Mesenchymal stem cell (in vitro differentiated cells and primary cell): ENCODE data around the gene PSMC3.

ENCODE experiments used
- DNase-seq: peaks from one replicate; pipeline ENCODE4 v3.0.0-alpha.2; 2013
- H2AFZ ChIP-seq: one replicate; pipeline ENCODE4 v1.6.1; 2013; ENCODE audit warnings: low read depth, mild to moderate bottlenecking, control low read depth, inconsistent platforms, low read length, moderate library complexity
- H2AK5ac ChIP-seq: 2 replicates; pipeline ENCODE4 v1.6.1; 2013; ENCODE audit warnings: low read length, moderate library complexity, mild to moderate bottlenecking, inconsistent platforms; ENCODE audit not compliant: severe bottlenecking
- H2BK120ac ChIP-seq: one replicate; pipeline ENCODE4 v1.6.1; 2013; ENCODE audit warnings: low read depth, mild to moderate bottlenecking, inconsistent platforms, low read length, moderate library complexity
- H2BK12ac ChIP-seq, 2 experiments: one replicate each; pipeline ENCODE4 v1.6.1; 2013; ENCODE audit warnings: inconsistent platforms in 2 of 2, low read length in 2 of 2, mild to moderate bottlenecking in 2 of 2, moderate library complexity in 2 of 2, control low read depth in 1 of 2
- H2BK15ac ChIP-seq: one replicate; pipeline ENCODE4 v1.6.1; 2013; ENCODE audit warnings: mild to moderate bottlenecking, low read depth, inconsistent platforms; ENCODE audit not compliant: poor library complexity, severe bottlenecking
- H2BK5ac ChIP-seq: 2 replicates; pipeline ENCODE4 v1.6.1; 2013; ENCODE audit warnings: low read depth, mild to moderate bottlenecking, low read length, control low read depth, inconsistent platforms; ENCODE audit not compliant: poor library complexity, severe bottlenecking
- H3K14ac ChIP-seq, 2 experiments: one replicate each; pipeline ENCODE4 v1.6.1; 2013; ENCODE audit warnings: inconsistent platforms in 2 of 2, low read length in 2 of 2, control low read depth in 1 of 2, mild to moderate bottlenecking in 1 of 2, moderate library complexity in 1 of 2
- H3K18ac ChIP-seq, 2 experiments: one replicate each; pipeline ENCODE4 v1.6.1; 2013; ENCODE audit warnings: inconsistent platforms in 2 of 2, low read length in 2 of 2, control low read depth in 1 of 2, low read depth in 1 of 2, mild to moderate bottlenecking in 1 of 2
- H3K23ac ChIP-seq, 2 experiments: one replicate each; pipeline ENCODE4 v1.6.1; 2013; ENCODE audit warnings: inconsistent platforms in 2 of 2, low read length in 2 of 2, mild to moderate bottlenecking in 2 of 2, moderate library complexity in 2 of 2, control low read depth in 1 of 2
- H3K27ac ChIP-seq: 2 replicates; pipeline ENCODE4 v1.5.1; 2013; ENCODE audit warnings: mild to moderate bottlenecking, moderate library complexity, low read length, control low read depth, inconsistent platforms; ENCODE audit not compliant: poor library complexity, severe bottlenecking
- H3K27me3 ChIP-seq, 2 experiments: 2 replicates each; pipeline versions ENCODE4 v1.6.1 to v1.7.0; 2013; ENCODE audit warnings: low read length in 2 of 2, mild to moderate bottlenecking in 2 of 2, moderate library complexity in 2 of 2, control low read depth in 1 of 2, inconsistent platforms in 1 of 2; ENCODE audit not compliant: control insufficient read depth in 1 of 2, insufficient read depth in 1 of 2
- H3K36me3 ChIP-seq, 2 experiments: 2 replicates each; pipeline versions ENCODE4 v1.6.1 to v1.7.0; 2013; ENCODE audit warnings: low read length in 2 of 2, control low read depth in 1 of 2, inconsistent platforms in 1 of 2, low read depth in 1 of 2, mild to moderate bottlenecking in 1 of 2; ENCODE audit not compliant: insufficient read depth in 2 of 2, control insufficient read depth in 1 of 2
- H3K4ac ChIP-seq, 2 experiments: one replicate each; pipeline ENCODE4 v1.6.1; 2013; ENCODE audit warnings: inconsistent platforms in 2 of 2, low read length in 2 of 2, mild to moderate bottlenecking in 2 of 2, moderate library complexity in 2 of 2, control low read depth in 1 of 2, low read depth in 1 of 2
- H3K4me1 ChIP-seq: 2 replicates; pipeline ENCODE4 v1.6.1; 2013; ENCODE audit warnings: low read depth, low read length, control low read depth; ENCODE audit not compliant: control insufficient read depth, insufficient read depth
- H3K4me2 ChIP-seq: 2 replicates; pipeline ENCODE4 v1.6.1; 2013; ENCODE audit warnings: low read length, mild to moderate bottlenecking, inconsistent platforms; ENCODE audit not compliant: poor library complexity, severe bottlenecking
- H3K4me3 ChIP-seq, 2 experiments: 2 replicates each; pipeline versions ENCODE4 v1.5.1 to v1.7.0; 2013; ENCODE audit warnings: low read length in 2 of 2, mild to moderate bottlenecking in 2 of 2, control low read depth in 1 of 2, low read depth in 1 of 2; ENCODE audit not compliant: insufficient read depth in 1 of 2
- H3K79me1 ChIP-seq: replicated peaks from 2 replicates; pipeline ENCODE4 v1.6.1; 2013; ENCODE audit warnings: mild to moderate bottlenecking, control low read depth, low read length, inconsistent platforms; ENCODE audit not compliant: poor library complexity, severe bottlenecking
- H3K9ac ChIP-seq: 2 replicates; pipeline ENCODE4 v1.7.0; 2013; ENCODE audit warnings: mild to moderate bottlenecking, low read length, moderate library complexity
- H3K9me3 ChIP-seq: 2 replicates; pipeline ENCODE4 v1.7.0; 2013; ENCODE audit warnings: mild to moderate bottlenecking, low read length; ENCODE audit not compliant: control insufficient read depth
- H4K8ac ChIP-seq: one replicate; pipeline ENCODE4 v1.6.1; 2013; ENCODE audit warnings: inconsistent platforms, mild to moderate bottlenecking, low read length, moderate library complexity
- H4K91ac ChIP-seq: one replicate; pipeline ENCODE4 v1.6.1; 2013; ENCODE audit warnings: mild to moderate bottlenecking, low read length, inconsistent platforms
- WGBS: methylation state at CpG from one replicate; pipeline ENCODE4 v1.1.7; 2013; ENCODE audit warnings: mixed read lengths; 5-methylcytosine and 5-hydroxymethylcytosine counted together

PSMC3 gene

DNA sequence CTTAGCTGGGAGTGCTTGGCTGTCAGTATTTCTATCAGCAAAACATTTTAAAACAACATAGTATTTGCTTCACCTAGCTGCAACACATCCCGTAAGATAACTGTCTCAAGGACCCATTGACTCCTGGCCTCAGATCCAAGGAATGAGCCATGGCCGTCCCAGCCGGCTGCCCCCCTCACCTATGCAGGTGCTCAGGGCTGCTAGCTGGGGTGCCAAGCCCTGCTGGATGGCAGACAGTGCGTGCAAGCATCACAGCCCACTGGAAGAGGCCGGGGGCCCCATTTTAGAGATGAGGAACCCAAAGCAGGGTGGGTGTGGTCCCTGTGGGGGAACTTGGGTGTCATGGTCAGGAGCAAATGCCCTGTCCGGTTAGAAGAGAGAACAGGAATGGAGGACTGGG is 8.5 kb downstream of the PSMC3 start:
- Histone ChIP-seq H3K9me3 (no peaks in the 10 kb centered on the region), H3K4me1 (peaks cover 31% of the 10 kb centered on the region), H2BK120ac (no peak overlapping the region), H2AFZ (no peak overlapping the region), H3K27me3 (no peaks in the 10 kb centered on the region), H2BK15ac (peak overlapping the region; percentile 12), H3K9ac (peak overlapping the region; percentile 28), H3K79me1 (peaks cover 21% of the 10 kb centered on the region), H3K36me3 (peaks cover 80 to 86% of the 10 kb centered on the region in 2 experiments), H4K8ac (peak overlapping the region; percentile 67), H2BK12ac (peak overlapping the region in 1 of 2 experiments; percentile 7), H3K14ac (no peak overlapping the region), H3K4me3 (no peak overlapping the region), H3K23ac (no peak overlapping the region), H3K18ac (peak overlapping the region in 1 of 2 experiments; percentile 38), H2BK5ac (no peak overlapping the region), H2AK5ac (peak overlapping the region; percentile 72), H3K4ac (no peak overlapping the region), H3K27ac (peak overlapping the region; percentile 39), H3K4me2 (no peak overlapping the region), H4K91ac (no peak overlapping the region)
- 89% methylated on average over 6 of the region's 6 CpGs for WGBS
- DNase-seq = no peak

DNA sequence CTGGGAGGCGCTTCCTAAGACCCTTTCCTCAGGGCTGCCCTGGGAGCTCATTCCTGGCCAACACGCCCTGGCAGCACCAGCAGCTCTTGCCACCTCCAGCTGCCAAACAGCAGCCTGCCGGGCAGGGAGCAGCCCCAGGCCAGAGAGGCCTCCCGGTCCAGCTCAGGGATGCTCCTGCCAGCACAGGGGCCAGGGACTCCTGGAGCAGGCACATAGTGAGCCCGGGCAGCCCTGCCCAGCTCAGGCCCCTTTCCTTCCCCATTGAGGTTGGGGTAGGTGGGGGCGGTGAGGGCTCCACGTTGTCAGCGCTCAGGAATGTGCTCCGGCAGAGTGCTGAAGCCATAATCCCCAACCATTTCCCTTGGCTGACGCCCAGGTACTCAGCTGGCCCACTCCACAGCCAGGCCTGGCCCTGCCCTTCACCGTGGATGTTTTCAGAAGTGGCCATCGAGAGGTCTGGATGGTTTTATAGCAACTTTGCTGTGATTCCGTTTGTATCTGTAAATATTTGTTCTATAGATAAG is 10.2 kb downstream of the PSMC3 start:
- Histone ChIP-seq H3K18ac (peak overlapping the region; percentile 59 to 87), H3K4me3 (no peak overlapping the region), H2AFZ (no peak overlapping the region), H3K4me2 (no peak overlapping the region), H4K8ac (peak overlapping the region; percentile 85), H3K14ac (no peak overlapping the region), H3K9me3 (no peaks in the 10 kb centered on the region), H2BK5ac (peak overlapping the region; percentile 85), H2AK5ac (peak overlapping the region; percentile 91), H3K4ac (peak overlapping the region in 1 of 2 experiments; percentile 88), H3K9ac (peak overlapping the region; percentile 70), H2BK12ac (peak overlapping the region; percentile 38 to 85), H3K4me1 (peaks cover 41% of the 10 kb centered on the region), H3K27me3 (no peaks in the 10 kb centered on the region), H2BK120ac (peak overlapping the region; percentile 39), H3K36me3 (peaks cover 76 to 87% of the 10 kb centered on the region in 2 experiments), H3K79me1 (peaks cover 22% of the 10 kb centered on the region), H3K23ac (no peak overlapping the region), H2BK15ac (peak overlapping the region; percentile 45), H3K27ac (peak overlapping the region; percentile 94), H4K91ac (peak overlapping the region; percentile 73)
- DNase-seq = peak; percentile 90
- WGBS = 41% methylated on average over 6 of the region's 13 CpGs

DNA sequence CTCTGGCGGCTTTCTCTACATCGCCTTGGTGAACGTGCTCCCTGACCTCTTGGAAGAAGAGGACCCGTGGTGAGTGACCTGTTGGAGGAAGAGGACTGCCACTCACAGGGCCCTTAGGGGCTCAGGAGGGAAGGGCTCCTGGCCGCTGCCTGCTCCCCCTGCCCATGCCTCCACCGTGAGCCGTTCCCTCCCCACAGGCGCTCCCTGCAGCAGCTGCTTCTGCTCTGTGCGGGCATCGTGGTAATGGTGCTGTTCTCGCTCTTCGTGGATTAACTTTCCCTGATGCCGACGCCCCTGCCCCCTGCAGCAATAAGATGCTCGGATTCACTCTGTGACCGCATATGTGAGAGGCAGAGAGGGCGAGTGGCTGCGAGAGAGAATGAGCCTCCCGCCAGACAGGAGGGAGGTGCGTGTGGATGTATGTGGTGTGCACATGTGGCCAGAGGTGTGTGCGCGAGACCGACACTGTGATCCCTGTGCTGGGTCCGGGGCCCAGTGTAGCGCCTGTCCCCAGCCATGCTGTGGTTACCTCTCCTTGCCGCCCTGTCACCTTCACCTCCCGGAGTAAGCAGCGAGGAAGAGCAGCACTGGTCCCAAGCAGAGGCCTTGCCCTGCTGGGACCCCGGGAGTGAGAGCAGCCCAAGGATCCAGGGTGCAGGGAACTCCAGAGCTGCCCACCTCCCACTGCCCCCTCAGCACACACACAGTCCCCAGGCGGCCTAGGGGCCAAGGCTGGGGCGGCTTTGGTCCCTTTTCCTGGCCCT is 11.0 kb downstream of the PSMC3 start:
- Histone ChIP-seq H2BK12ac (peak overlapping the region in 1 of 2 experiments; percentile 85), H2AFZ (no peak overlapping the region), H3K14ac (no peak overlapping the region), H3K27ac (peak overlapping the region; percentile 94), H3K4ac (peak overlapping the region; percentile 35 to 88), H2BK15ac (peak overlapping the region; percentile 45), H3K36me3 (peaks cover 77 to 88% of the 10 kb centered on the region in 2 experiments), H3K9ac (peak overlapping the region; percentile 70), H3K4me2 (no peak overlapping the region), H3K27me3 (no peaks in the 10 kb centered on the region), H2BK120ac (peak overlapping the region; percentile 39), H4K8ac (peak overlapping the region; percentile 85), H3K4me1 (peaks cover 48% of the 10 kb centered on the region), H2BK5ac (peak overlapping the region; percentile 85), H3K9me3 (no peaks in the 10 kb centered on the region), H3K18ac (peak overlapping the region; percentile 59 to 87), H3K4me3 (no peak overlapping the region), H4K91ac (peak overlapping the region; percentile 73), H3K23ac (no peak overlapping the region), H2AK5ac (peak overlapping the region; percentile 91), H3K79me1 (peaks cover 19% of the 10 kb centered on the region)
- DNase-seq = no peak
- WGBS = 92% methylated on average over 31 of the region's 31 CpGs

DNA sequence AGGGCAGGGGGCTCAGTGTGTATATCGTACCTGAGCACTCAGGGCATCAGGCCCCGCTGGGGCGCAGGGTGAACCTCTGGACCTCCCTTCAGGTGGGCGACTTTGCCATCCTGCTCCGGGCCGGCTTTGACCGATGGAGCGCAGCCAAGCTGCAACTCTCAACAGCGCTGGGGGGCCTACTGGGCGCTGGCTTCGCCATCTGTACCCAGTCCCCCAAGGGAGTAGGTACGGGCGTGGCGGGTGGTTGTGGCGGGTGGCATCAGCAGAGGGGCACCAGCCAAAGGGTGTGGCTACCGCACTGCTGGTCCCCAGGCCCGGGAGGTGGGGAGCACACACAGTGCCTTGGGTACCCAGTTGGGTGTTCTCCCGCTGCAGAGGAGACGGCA is 11.6 kb downstream of the PSMC3 start:
- no peak overlapping the region for H3K27ac ChIP-seq
- no peak overlapping the region for H3K4me3 ChIP-seq

More for the DNA sequence above, 11.6 kb downstream of the PSMC3 start:
- H2BK120ac ChIP-seq = no peak overlapping the region
- H2BK15ac ChIP-seq = no peak overlapping the region
- peak overlapping the region in 1 of 2 experiments; percentile 8 for H2BK12ac ChIP-seq
- WGBS = 91% methylated on average over 19 of the region's 19 CpGs
- H3K14ac ChIP-seq = no peak overlapping the region
- H3K79me1 ChIP-seq = peaks cover 19% of the 10 kb centered on the region
- no peak overlapping the region for H4K91ac ChIP-seq
- no peak overlapping the region for H2AFZ ChIP-seq
- H4K8ac ChIP-seq = no peak overlapping the region
- H3K23ac ChIP-seq = no peak overlapping the region
- H2BK5ac ChIP-seq = no peak overlapping the region
- no peak overlapping the region for H3K4me2 ChIP-seq
- no peak overlapping the region for H2AK5ac ChIP-seq
- H3K36me3 ChIP-seq = peaks cover 73 to 84% of the 10 kb centered on the region in 2 experiments
- H3K9me3 ChIP-seq = no peaks in the 10 kb centered on the region
- peaks cover 54% of the 10 kb centered on the region for H3K4me1 ChIP-seq
- peak overlapping the region; percentile 66 for H3K9ac ChIP-seq
- no peak overlapping the region for H3K18ac ChIP-seq
- no peak for DNase-seq
- no peaks in the 10 kb centered on the region for H3K27me3 ChIP-seq
- H3K4ac ChIP-seq = no peak overlapping the region
